Neural cell (in vitro differentiated cells): ENCODE results near the gene HHATL. TPM values are rescaled to one million over a fixed set of nuclear protein-coding genes. Genes with fewer than 3 reads are reported as not detected.

Experiments
- H2AFZ ChIP-seq: fragments of 200-600, 300-800 bp; sonication (generic), shearing (Covaris generic); 2 replicates; pipeline ENCODE4 v1.6.0; 2014; ENCODE audit warnings: low read depth, mild to moderate bottlenecking, antibody characterized with exemption, low read length, moderate library complexity
- H3F3A ChIP-seq: fragments of 200-600 bp; shearing (Covaris generic); 2 replicates; pipeline ENCODE4 v1.6.1; 2016; ENCODE audit warnings: mild to moderate bottlenecking, moderate library complexity, mixed read lengths, antibody characterized with exemption, low read length; ENCODE audit not compliant: insufficient read depth, poor library complexity, severe bottlenecking
- H3K27ac ChIP-seq: fragments of 200-600, 300-800 bp; sonication (generic), shearing (Covaris generic); 2 replicates; pipeline ENCODE4 v1.5.1; 2014; ENCODE audit warnings: mild to moderate bottlenecking, low read length, moderate library complexity
- H3K27me3 ChIP-seq: fragments of 300-800, 200-600 bp; sonication (generic), shearing (Covaris generic); 2 replicates; pipeline ENCODE4 v1.6.0; 2014; ENCODE audit warnings: mild to moderate bottlenecking, low read depth, low read length, moderate library complexity; ENCODE audit not compliant: insufficient read depth
- H3K36me3 ChIP-seq: fragments of 300-800, 200-600 bp; sonication (generic), shearing (Covaris generic); 2 replicates; pipeline ENCODE4 v1.5.1; 2014; ENCODE audit warnings: mild to moderate bottlenecking, antibody characterized with exemption, low read length, moderate library complexity; ENCODE audit not compliant: insufficient read depth
- H3K4me2 ChIP-seq: fragments of 300-800, 200-600 bp; sonication (generic), shearing (Covaris generic); 2 replicates; pipeline ENCODE4 v1.6.0; 2014; ENCODE audit warnings: mild to moderate bottlenecking, low read length
- H3K4me3 ChIP-seq: fragments of 300-800, 200-600 bp; sonication (generic), shearing (Covaris generic); 2 replicates; pipeline ENCODE4 v1.5.1; 2014; ENCODE audit warnings: mild to moderate bottlenecking, low read length, moderate library complexity
- H3K79me2 ChIP-seq: fragments of 200-600 bp; shearing (Covaris generic); replicated peaks from 2 replicates; pipeline ENCODE4 v1.6.0; 2014; ENCODE audit warnings: mild to moderate bottlenecking, low read length, moderate library complexity; ENCODE audit not compliant: insufficient read depth
- H3K9ac ChIP-seq: fragments of 300-800, 200-600 bp; sonication (generic), shearing (Covaris generic); 2 replicates; pipeline ENCODE4 v1.6.1; 2016; ENCODE audit warnings: mild to moderate bottlenecking, low read length, mixed read lengths
- H3K9me2 ChIP-seq: fragments of 200-600 bp; shearing (Covaris generic); 2 replicates; pipeline ENCODE4 v1.6.1; 2016; ENCODE audit warnings: mild to moderate bottlenecking, low read length, mixed read lengths; ENCODE audit not compliant: insufficient read depth
- H3K9me3 ChIP-seq: fragments of 200-600, 300-800 bp; sonication (generic), shearing (Covaris generic); 2 replicates; pipeline ENCODE4 v1.6.1; 2016; ENCODE audit warnings: mild to moderate bottlenecking, mixed run types, low read length, moderate library complexity, mixed read lengths
- H4K20me1 ChIP-seq: fragments of 200-600 bp; shearing (Covaris generic); 2 replicates; pipeline ENCODE4 v1.6.1; 2016; ENCODE audit warnings: mild to moderate bottlenecking, mixed run types; ENCODE audit not compliant: insufficient read depth
- EP300 ChIP-seq: fragments of 450-650 bp; conservative IDR thresholded peaks from 2 replicates; pipeline ENCODE4 v1.6.1; 2014; ENCODE audit warnings: antibody characterized with exemption, mild to moderate bottlenecking, moderate library complexity; ENCODE audit not compliant: poor library complexity, severe bottlenecking
- EZH2 ChIP-seq: fragments of 200-600, 300-800 bp; shearing (Covaris generic), sonication (generic); IDR thresholded peaks from 2 replicates; pipeline ENCODE4 v1.6.1; 2014; ENCODE audit warnings: antibody characterized with exemption, low read length, borderline replicate concordance, mild to moderate bottlenecking; ENCODE audit not compliant: insufficient read depth, poor library complexity, severe bottlenecking
- MXI1 ChIP-seq: fragments of 450-650 bp; conservative IDR thresholded peaks from 2 replicates; pipeline ENCODE4 v1.6.1; 2014; ENCODE audit warnings: antibody characterized with exemption, mild to moderate bottlenecking; ENCODE audit not compliant: poor library complexity, severe bottlenecking
- POLR2AphosphoS5 ChIP-seq: IDR thresholded peaks from 2 replicates; pipeline ENCODE4 v1.6.1; 2012
- RAD21 ChIP-seq: fragments of 450-650 bp; conservative IDR thresholded peaks from 2 replicates; pipeline ENCODE4 v1.6.1; 2014; ENCODE audit warnings: antibody characterized with exemption, mild to moderate bottlenecking, moderate library complexity
- TAF1 ChIP-seq: IDR thresholded peaks from 2 replicates; pipeline ENCODE4 v1.6.1; 2012; ENCODE audit warnings: low read depth
- polyA plus RNA-seq: library from polyadenylated mRNA; depleted of rRNA; stranded (reverse); fragments of >200 nt; gene quantifications from 2 replicates; pipeline ENCODE4 v1.2.3, GENCODE V29; 2014
- TF ChIP-seq, protein P1 (sequence below): IDR thresholded peaks from 2 replicates; pipeline ENCODE4 v1.6.1; 2012; ENCODE audit warnings: borderline replicate concordance
- TF ChIP-seq, protein P2 (sequence below): fragments of 450-650 bp; IDR thresholded peaks from 2 replicates; pipeline ENCODE4 v1.5.1; 2014; ENCODE audit warnings: antibody characterized with exemption, mild to moderate bottlenecking, moderate library complexity; ENCODE audit not compliant: poor library complexity, severe bottlenecking

HHATL gene
- polyA plus RNA-seq, 1 donor from 2014 or later, result not detected

DNA sequence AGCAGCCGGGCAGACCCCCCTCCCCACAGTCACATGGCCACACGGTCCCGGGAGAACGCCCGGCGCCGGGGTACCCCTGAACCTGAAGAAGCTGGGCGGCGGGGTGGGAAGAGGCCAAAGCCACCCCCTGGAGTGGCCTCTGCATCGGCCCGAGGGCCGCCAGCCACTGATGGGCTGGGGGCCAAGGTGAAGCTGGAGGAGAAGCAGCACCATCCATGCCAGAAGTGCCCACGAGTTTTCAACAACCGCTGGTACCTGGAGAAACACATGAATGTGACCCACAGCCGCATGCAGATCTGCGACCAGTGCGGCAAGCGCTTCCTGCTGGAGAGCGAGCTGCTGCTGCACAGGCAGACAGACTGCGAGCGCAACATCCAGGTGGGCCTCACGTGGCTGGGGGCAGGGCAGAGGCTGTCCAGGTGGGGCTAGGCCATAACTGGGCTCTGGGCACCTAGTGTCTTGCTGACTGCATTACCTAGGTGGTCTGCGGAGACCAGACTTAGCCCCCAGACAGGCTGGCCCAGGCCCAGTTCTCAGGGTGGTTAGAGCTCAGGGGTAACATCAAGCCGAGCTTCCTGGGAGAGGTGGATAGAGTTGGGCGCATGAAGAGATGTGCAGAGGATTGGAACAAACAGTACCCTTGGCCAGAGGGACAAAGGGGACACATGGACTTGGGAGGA, 43.0 kb downstream of the HHATL start:
- H4K20me1 ChIP-seq, result no peaks in the 10 kb centered on the region
- no peaks in the 10 kb centered on the region for H3K9me3 ChIP-seq
- no peak overlapping the region for H3K27ac ChIP-seq
- TF ChIP-seq RAD21, result no peak
- no peak for TF ChIP-seq POLR2AphosphoS5
- no peak for TF ChIP-seq EZH2
- TF ChIP-seq, protein P1, sequence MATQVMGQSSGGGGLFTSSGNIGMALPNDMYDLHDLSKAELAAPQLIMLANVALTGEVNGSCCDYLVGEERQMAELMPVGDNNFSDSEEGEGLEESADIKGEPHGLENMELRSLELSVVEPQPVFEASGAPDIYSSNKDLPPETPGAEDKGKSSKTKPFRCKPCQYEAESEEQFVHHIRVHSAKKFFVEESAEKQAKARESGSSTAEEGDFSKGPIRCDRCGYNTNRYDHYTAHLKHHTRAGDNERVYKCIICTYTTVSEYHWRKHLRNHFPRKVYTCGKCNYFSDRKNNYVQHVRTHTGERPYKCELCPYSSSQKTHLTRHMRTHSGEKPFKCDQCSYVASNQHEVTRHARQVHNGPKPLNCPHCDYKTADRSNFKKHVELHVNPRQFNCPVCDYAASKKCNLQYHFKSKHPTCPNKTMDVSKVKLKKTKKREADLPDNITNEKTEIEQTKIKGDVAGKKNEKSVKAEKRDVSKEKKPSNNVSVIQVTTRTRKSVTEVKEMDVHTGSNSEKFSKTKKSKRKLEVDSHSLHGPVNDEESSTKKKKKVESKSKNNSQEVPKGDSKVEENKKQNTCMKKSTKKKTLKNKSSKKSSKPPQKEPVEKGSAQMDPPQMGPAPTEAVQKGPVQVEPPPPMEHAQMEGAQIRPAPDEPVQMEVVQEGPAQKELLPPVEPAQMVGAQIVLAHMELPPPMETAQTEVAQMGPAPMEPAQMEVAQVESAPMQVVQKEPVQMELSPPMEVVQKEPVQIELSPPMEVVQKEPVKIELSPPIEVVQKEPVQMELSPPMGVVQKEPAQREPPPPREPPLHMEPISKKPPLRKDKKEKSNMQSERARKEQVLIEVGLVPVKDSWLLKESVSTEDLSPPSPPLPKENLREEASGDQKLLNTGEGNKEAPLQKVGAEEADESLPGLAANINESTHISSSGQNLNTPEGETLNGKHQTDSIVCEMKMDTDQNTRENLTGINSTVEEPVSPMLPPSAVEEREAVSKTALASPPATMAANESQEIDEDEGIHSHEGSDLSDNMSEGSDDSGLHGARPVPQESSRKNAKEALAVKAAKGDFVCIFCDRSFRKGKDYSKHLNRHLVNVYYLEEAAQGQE, result no peak
- TF ChIP-seq, protein P2, sequence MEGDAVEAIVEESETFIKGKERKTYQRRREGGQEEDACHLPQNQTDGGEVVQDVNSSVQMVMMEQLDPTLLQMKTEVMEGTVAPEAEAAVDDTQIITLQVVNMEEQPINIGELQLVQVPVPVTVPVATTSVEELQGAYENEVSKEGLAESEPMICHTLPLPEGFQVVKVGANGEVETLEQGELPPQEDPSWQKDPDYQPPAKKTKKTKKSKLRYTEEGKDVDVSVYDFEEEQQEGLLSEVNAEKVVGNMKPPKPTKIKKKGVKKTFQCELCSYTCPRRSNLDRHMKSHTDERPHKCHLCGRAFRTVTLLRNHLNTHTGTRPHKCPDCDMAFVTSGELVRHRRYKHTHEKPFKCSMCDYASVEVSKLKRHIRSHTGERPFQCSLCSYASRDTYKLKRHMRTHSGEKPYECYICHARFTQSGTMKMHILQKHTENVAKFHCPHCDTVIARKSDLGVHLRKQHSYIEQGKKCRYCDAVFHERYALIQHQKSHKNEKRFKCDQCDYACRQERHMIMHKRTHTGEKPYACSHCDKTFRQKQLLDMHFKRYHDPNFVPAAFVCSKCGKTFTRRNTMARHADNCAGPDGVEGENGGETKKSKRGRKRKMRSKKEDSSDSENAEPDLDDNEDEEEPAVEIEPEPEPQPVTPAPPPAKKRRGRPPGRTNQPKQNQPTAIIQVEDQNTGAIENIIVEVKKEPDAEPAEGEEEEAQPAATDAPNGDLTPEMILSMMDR, result no peak
- TF ChIP-seq TAF1, result no peak
- TF ChIP-seq MXI1, result no peak
- TF ChIP-seq EP300, result no peak
- H3K36me3 ChIP-seq, result no peaks in the 10 kb centered on the region
- no peaks in the 10 kb centered on the region for H3F3A ChIP-seq
- no peak overlapping the region for H3K9ac ChIP-seq
- no peak overlapping the region for H2AFZ ChIP-seq
- no peak overlapping the region for H3K4me2 ChIP-seq
- no peaks in the 10 kb centered on the region for H3K9me2 ChIP-seq
- no peaks in the 10 kb centered on the region for H3K27me3 ChIP-seq
- H3K79me2 ChIP-seq, result no peaks in the 10 kb centered on the region
- H3K4me3 ChIP-seq, result no peak overlapping the region

DNA sequence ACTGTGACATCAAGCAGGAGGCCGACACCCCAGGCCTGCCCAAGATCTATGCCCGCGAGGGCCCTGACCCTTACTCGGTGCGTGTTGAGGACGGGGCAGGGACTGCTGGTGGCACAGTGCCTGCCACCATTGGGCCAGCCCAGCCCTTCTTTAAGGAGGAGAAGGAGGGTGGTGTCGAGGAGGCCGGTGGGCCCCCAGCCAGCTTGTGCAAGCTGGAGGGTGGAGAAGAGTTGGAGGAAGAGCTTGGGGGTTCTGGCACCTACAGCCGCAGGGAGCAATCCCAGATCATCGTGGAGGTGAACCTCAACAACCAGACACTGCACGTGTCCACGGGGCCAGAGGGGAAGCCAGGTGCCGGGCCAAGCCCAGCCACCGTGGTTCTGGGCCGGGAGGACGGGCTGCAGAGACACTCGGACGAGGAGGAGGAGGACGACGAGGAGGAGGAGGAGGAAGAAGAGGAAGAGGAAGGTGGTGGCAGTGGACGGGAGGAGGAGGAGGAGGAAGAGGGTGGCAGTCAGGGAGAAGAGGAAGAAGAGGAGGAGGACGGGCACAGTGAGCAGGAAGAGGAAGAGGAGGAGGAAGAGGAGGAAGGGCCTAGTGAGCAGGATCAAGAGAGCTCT, 43.7 kb downstream of the HHATL start:
- no peaks in the 10 kb centered on the region for H3K27me3 ChIP-seq
- H4K20me1 ChIP-seq, result no peaks in the 10 kb centered on the region
- no peaks in the 10 kb centered on the region for H3K79me2 ChIP-seq
- TF ChIP-seq, protein P1, result no peak
- no peak for TF ChIP-seq EP300
- TF ChIP-seq RAD21, result no peak
- no peak for TF ChIP-seq EZH2
- no peak for TF ChIP-seq MXI1
- no peak overlapping the region for H3K4me3 ChIP-seq
- no peak overlapping the region for H3K9ac ChIP-seq
- H3K27ac ChIP-seq, result no peak overlapping the region
- no peaks in the 10 kb centered on the region for H3K9me3 ChIP-seq
- H3K4me2 ChIP-seq, result no peak overlapping the region
- no peak overlapping the region for H2AFZ ChIP-seq
- H3F3A ChIP-seq, result no peaks in the 10 kb centered on the region
- no peaks in the 10 kb centered on the region for H3K9me2 ChIP-seq
- no peaks in the 10 kb centered on the region for H3K36me3 ChIP-seq
